Natural killer cell treated with Interleukin-12 subunit alpha and Interleukin-12 subunit beta and Interleukin-15 and Interleukin-18, amount 100 ng/mL, for 72 hours (primary cell): ENCODE measurements around the gene GOLGA3. TPM values are rescaled to one million over a fixed set of nuclear protein-coding genes. Genes with fewer than 3 reads are reported as not detected.
"Not testable (repeated sequence)": the region's sequence is repeated elsewhere in the genome, so short reads cannot be mapped to it uniquely, and the experiment has no call there.

ENCODE experiments used
- ATAC-seq, 2 donors: fragments of 150-1000 bp; cut with Tn5 transposase in 1 of 2; sonication (Bioruptor Pico), chemical (Tn5 transposase) in 1 of 2; 2 replicates each; pipeline ENCODE4 v1.10.0; 2021
- DNase-seq: peaks from one replicate; pipeline ENCODE4 v3.0.0; 2022; ENCODE audit warnings: low spot score
- H3K27ac Mint-ChIP-seq, 2 donors: 1 replicate in 1 of 2; 2 replicates in 1 of 2; pipeline ENCODE4 v1.8.0; 2022; ENCODE audit warnings: mixed read lengths in 2 of 2, mild to moderate bottlenecking in 1 of 2, moderate library complexity in 1 of 2
- H3K27me3 Mint-ChIP-seq, 2 donors: 1 replicate in 1 of 2; 2 replicates in 1 of 2; pipeline ENCODE4 v1.8.0; 2022; ENCODE audit warnings: mixed read lengths in 2 of 2
- H3K36me3 Mint-ChIP-seq: one replicate; pipeline ENCODE4 v1.8.0; 2022; ENCODE audit warnings: mixed read lengths
- H3K4me1 Mint-ChIP-seq, 2 donors: 1 replicate in 1 of 2; 2 replicates in 1 of 2; pipeline ENCODE4 v1.8.0; 2022; ENCODE audit warnings: low read depth in 2 of 2, mixed read lengths in 2 of 2, mild to moderate bottlenecking in 1 of 2
- H3K4me3 Mint-ChIP-seq: one replicate; pipeline ENCODE4 v1.8.0; 2022; ENCODE audit warnings: mixed read lengths
- H3K9me3 Mint-ChIP-seq: 2 replicates; pipeline ENCODE4 v1.8.0; 2022; ENCODE audit warnings: mixed read lengths
- total RNA-seq, 2 donors: library from RNA; stranded (reverse); gene quantifications; one replicate each; pipeline ENCODE4 v1.2.3, GENCODE V29; 2022

The GOLGA3 gene
- total RNA-seq, 2 donors from 2014 or later, result 69.3 to 118 TPM

DNA sequence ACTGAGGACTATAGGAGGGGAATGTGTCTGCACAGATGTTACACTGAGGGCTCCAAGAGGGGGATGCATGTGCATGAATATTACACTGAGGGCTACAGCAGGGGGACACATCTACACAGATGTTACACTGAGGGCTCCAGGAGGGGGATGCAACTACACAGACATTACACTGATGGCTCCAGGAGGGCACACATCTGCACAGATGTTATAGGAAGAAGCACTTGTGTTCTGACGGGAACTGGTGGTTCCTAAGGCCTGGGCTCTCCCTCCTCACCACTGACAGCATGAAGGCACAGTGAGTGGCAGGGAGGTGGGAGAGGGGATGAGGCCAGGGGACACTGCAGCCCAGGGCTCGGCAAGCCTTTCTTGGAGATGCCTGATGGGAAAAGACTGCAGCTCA lies 36.7 kb downstream of the GOLGA3 start:
- not testable (repeated sequence) for DNase-seq, H3K4me3 Mint-ChIP-seq, H3K4me1 Mint-ChIP-seq, H3K9me3 Mint-ChIP-seq, H3K27ac Mint-ChIP-seq, H3K36me3 Mint-ChIP-seq, H3K27me3 Mint-ChIP-seq
- peak in 1 of 2 donors; percentile 36 for ATAC-seq

DNA sequence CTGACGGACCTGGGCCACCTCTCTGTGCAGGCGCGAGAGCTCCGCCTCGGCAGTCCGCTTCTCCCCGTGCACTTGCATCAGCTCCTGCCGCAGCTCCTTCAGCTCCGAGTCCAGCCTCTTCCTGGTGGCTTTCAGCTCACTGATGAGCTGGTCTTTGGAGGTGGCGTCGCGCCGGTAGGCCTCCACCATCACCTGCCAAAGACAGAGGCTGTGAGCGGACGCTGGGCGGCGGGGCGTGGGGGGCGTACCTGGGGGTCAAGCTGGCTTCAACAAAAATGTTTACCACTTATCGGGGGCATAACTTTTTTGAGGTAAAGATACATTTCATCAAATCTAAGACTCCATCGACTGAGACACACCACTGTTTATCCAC lies 39.6 kb downstream of the GOLGA3 start:
- Mint-ChIP-seq H3K9me3 (no peaks in the 10 kb centered on the region), H3K27me3 (no peaks in the 10 kb centered on the region), H3K27ac (no peak overlapping the region), H3K4me1 (peaks cover 0 to 14% of the 10 kb centered on the region in 2 donors), H3K4me3 (no peak overlapping the region), H3K36me3 (peaks cover 11% of the 10 kb centered on the region)
- ATAC-seq (no peak), DNase-seq (no peak)

DNA sequence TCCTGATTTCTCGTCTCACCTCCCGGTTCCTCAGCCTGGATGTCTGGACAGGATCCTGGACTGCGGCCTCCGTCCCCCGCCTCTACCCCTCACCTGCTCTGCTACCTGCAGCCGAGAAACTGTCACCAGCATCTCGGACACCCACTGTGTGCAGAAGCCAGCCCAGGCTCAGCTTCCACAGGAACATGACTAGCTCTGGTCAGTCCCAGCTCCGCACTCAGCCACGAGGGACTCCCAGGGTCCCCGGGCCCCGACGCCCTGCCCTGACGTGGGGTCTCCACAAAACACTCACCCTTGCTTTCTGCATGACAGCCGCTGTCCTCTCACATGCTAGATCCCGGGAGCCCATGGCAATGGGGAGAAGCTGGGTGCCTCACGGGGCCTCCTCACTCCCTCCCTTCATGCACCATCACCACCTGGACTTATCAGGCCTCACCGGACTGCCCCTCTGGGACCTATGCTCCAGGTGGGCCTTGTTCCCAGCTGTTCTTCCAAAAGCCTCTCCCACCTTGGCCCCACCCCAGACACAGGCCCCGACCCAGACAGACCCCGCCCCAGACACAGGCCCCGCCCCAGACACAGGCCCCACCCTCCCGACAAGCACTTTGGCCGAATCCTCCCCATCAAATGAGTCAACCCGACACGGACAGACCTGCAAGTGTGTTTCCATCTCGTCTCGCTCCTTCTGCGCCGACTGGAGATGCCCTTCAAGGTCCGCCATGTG lies 40.1 kb downstream of the GOLGA3 start:
- H3K27ac Mint-ChIP-seq, result peak overlapping the region in 1 of 2 donors; percentile 74
- DNase-seq (no peak), ATAC-seq (no peak)
- peaks cover 11% of the 10 kb centered on the region for H3K36me3 Mint-ChIP-seq
- H3K9me3 Mint-ChIP-seq, result no peaks in the 10 kb centered on the region
- no peaks in the 10 kb centered on the region for H3K27me3 Mint-ChIP-seq
- H3K4me3 Mint-ChIP-seq, result no peak overlapping the region
- peaks cover 0 to 12% of the 10 kb centered on the region in 2 donors for H3K4me1 Mint-ChIP-seq

DNA sequence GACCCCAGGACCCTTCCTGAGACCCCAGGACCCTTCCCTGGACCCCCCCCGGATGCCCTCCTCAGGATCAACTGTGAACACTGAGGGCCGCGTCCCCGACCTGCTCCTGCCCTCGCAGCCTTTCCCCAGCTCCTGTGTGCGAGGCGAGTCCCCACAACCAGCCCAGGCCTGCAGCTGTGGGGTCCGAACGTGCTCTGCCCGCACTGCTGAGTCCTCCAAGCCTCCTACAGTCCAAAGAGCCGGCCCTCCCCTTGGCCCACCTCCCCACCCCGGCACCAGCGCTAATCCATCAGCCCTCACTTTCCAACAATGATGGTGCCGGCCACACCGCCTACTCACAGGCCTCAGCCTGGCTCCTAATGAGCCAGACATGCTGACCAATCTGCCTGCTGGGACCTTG lies 40.8 kb downstream of the GOLGA3 start:
- ATAC-seq, result no peak
- Mint-ChIP-seq H3K4me1 (peaks cover 0 to 12% of the 10 kb centered on the region in 2 donors), H3K27ac (peak overlapping the region in 1 of 2 donors; percentile 74), H3K27me3 (no peaks in the 10 kb centered on the region), H3K4me3 (no peak overlapping the region), H3K36me3 (peaks cover 11% of the 10 kb centered on the region), H3K9me3 (no peaks in the 10 kb centered on the region)
- DNase-seq, result no peak

- Mint-ChIP-seq H3K27ac (no peak overlapping the region), H3K27me3 (no peaks in the 10 kb centered on the region), H3K4me1 (peaks cover 0 to 12% of the 10 kb centered on the region in 2 donors), H3K4me3 (no peak overlapping the region), H3K9me3 (no peaks in the 10 kb centered on the region), H3K36me3 (peaks cover 11% of the 10 kb centered on the region)
- no peak for DNase-seq
- ATAC-seq, result no peak
Measured at GRCh38 chr12:132786192-132786591, 42.5 kb downstream of the GOLGA3 start.

DNA sequence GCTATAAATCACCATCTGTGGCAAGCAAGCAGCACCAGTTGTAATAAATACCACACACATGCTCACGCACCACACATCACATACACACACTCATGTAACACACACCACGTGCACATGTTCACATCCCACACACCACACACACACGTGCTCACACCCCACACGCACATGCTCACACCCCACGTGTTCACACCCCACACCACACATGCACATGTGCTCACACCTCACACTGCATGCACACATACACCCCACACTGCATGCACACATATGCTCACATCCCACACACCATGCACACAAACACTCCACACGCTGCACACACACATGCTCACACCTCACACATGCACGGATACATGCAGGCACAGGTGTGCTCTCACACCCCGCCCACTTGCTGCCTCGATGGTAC lies 44.1 kb downstream of the GOLGA3 start:
- peaks cover 0 to 16% of the 10 kb centered on the region in 2 donors for H3K4me1 Mint-ChIP-seq
- ATAC-seq, result no peak
- no peak overlapping the region for H3K4me3 Mint-ChIP-seq
- H3K27me3 Mint-ChIP-seq, result no peaks in the 10 kb centered on the region
- no peak overlapping the region for H3K27ac Mint-ChIP-seq
- H3K9me3 Mint-ChIP-seq, result no peaks in the 10 kb centered on the region
- peaks cover 11% of the 10 kb centered on the region for H3K36me3 Mint-ChIP-seq
- DNase-seq, result no peak

DNA sequence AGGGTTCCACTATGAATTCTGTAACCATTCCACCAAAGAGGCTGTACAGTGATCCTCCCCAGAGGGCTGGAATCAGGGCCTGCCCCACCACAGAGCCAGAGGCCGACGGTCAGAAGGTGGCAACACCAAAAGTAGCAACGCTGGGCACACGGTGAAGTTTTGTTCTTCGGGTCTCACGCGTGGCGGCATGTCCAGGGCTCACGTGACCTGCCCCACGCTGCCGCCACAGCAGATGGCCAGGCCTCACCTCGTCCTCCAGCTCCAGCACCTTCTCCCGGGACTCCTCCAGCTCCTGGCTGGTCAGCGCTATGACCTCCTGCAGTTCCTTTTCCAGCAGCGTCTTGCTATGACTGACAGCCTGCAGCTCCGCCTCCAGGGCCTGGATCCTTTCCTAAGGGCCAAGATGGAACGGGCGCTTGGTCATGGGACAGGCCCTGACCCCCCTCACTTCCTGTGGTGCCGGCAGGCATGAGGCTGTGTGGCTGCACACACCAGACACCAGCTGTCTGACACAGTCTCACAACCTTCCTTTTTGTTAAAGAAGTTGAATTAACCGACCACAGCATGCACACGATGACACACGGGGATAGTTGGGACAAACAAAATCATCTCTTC lies 44.6 kb downstream of the GOLGA3 start:
- peaks cover 11% of the 10 kb centered on the region for H3K36me3 Mint-ChIP-seq

GRCh38 chr12:132781938-132782337 lies 46.7 kb downstream of the GOLGA3 start:
- no peaks in the 10 kb centered on the region for H3K27me3 Mint-ChIP-seq
- no peak for DNase-seq
- H3K9me3 Mint-ChIP-seq, result no peaks in the 10 kb centered on the region
- H3K27ac Mint-ChIP-seq, result no peak overlapping the region
- H3K4me3 Mint-ChIP-seq, result no peak overlapping the region
- H3K36me3 Mint-ChIP-seq, result peaks cover 11% of the 10 kb centered on the region
- H3K4me1 Mint-ChIP-seq, result peaks cover 0 to 10% of the 10 kb centered on the region in 2 donors
- peak in 1 of 2 donors; percentile 17 for ATAC-seq

More for the DNA sequence above, 44.6 kb downstream of the GOLGA3 start:
- ATAC-seq (no peak), DNase-seq (no peak)
- Mint-ChIP-seq H3K4me3 (no peak overlapping the region), H3K27me3 (no peaks in the 10 kb centered on the region), H3K9me3 (no peaks in the 10 kb centered on the region), H3K4me1 (peaks cover 0 to 17% of the 10 kb centered on the region in 2 donors), H3K27ac (no peak overlapping the region)

- H3K4me3 Mint-ChIP-seq, result no peak overlapping the region
- H3K36me3 Mint-ChIP-seq, result peaks cover 6% of the 10 kb centered on the region
- H3K9me3 Mint-ChIP-seq, result no peaks in the 10 kb centered on the region
- no peak overlapping the region for H3K27ac Mint-ChIP-seq
- peak in 1 of 2 donors; percentile 13 for ATAC-seq
- no peaks in the 10 kb centered on the region for H3K27me3 Mint-ChIP-seq
- DNase-seq, result no peak
- peaks cover 0 to 12% of the 10 kb centered on the region in 2 donors for H3K4me1 Mint-ChIP-seq
Measured at GRCh38 chr12:132779781-132780353, 48.8 kb downstream of the GOLGA3 start.

DNA sequence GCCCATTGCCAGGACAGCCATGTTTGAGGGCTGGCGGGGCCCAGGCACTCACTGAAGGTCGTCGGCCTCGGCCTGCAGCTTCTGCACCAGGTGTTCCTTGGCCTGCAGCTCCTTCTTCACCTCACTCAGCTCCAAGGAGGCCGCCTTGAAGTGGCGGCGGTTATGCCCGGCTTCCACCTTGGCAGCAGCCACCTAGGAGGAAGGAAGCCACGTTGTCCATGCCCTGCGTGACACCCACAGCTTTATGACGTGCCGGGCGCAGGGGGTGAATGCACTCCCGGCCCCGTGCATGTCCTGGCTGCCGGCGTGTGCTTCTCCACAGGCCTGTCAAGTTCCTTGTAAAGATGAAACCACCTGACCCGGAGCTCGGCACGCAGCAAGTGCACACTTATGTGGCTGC lies 51.1 kb downstream of the GOLGA3 start:
- Mint-ChIP-seq H3K4me3 (no peak overlapping the region), H3K36me3 (no peaks in the 10 kb centered on the region), H3K27me3 (no peaks in the 10 kb centered on the region), H3K27ac (no peak overlapping the region), H3K9me3 (no peaks in the 10 kb centered on the region), H3K4me1 (peaks cover 0 to 10% of the 10 kb centered on the region in 2 donors)
- no peak for ATAC-seq
- no peak for DNase-seq

GRCh38 chr12:132776816-132777568 lies 51.7 kb downstream of the GOLGA3 start:
- Mint-ChIP-seq H3K4me1 (peaks cover 0 to 10% of the 10 kb centered on the region in 2 donors), H3K27ac (no peak overlapping the region), H3K9me3 (no peaks in the 10 kb centered on the region), H3K4me3 (no peak overlapping the region), H3K27me3 (no peaks in the 10 kb centered on the region), H3K36me3 (no peaks in the 10 kb centered on the region)
- ATAC-seq (no peak), DNase-seq (no peak)

DNA sequence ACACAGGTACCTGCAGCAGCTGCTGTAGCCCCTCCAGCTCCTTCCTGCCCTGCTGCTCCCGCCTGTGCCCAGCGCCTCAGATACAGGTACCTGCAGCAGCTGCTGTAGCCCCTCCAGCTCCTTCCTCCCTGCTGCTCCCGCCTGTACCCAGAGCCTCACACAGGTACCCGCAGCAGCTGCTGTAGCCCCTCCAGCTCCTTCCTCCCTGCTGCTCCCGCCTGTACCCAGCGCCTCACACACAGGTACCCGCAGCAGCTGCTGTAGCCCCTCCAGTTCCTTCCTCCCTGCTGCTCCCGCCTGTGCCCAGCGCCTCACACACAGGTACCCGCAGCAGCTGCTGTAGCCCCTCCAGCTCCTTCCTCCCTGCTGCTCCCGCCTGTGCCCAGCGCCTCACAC lies 52.4 kb downstream of the GOLGA3 start:
- H3K27me3 Mint-ChIP-seq, H3K27ac Mint-ChIP-seq, H3K9me3 Mint-ChIP-seq, ATAC-seq, DNase-seq, H3K4me3 Mint-ChIP-seq, H3K36me3 Mint-ChIP-seq: not testable (repeated sequence)
- H3K4me1 Mint-ChIP-seq, result peaks cover 0 to 12% of the 10 kb centered on the region in 2 donors

GRCh38 chr12:132775502-132776229 lies 53.0 kb downstream of the GOLGA3 start:
- no peak for DNase-seq
- H3K4me1 Mint-ChIP-seq, result peaks cover 0 to 12% of the 10 kb centered on the region in 2 donors
- H3K9me3 Mint-ChIP-seq, result no peaks in the 10 kb centered on the region
- ATAC-seq, result no peak
- no peaks in the 10 kb centered on the region for H3K36me3 Mint-ChIP-seq
- H3K4me3 Mint-ChIP-seq, result no peak overlapping the region
- no peaks in the 10 kb centered on the region for H3K27me3 Mint-ChIP-seq
- no peak overlapping the region for H3K27ac Mint-ChIP-seq
